NCI-H748 treated with DMSO at 0.1 percent for 48 hours (cell line): Measurements from ENCODE around the gene FADS2.

Experiments
- DNase-seq: peaks from one replicate; lab custom pipeline; 2025; lab: John Stamatoyannopoulos, UW

FADS2 gene

DNA sequence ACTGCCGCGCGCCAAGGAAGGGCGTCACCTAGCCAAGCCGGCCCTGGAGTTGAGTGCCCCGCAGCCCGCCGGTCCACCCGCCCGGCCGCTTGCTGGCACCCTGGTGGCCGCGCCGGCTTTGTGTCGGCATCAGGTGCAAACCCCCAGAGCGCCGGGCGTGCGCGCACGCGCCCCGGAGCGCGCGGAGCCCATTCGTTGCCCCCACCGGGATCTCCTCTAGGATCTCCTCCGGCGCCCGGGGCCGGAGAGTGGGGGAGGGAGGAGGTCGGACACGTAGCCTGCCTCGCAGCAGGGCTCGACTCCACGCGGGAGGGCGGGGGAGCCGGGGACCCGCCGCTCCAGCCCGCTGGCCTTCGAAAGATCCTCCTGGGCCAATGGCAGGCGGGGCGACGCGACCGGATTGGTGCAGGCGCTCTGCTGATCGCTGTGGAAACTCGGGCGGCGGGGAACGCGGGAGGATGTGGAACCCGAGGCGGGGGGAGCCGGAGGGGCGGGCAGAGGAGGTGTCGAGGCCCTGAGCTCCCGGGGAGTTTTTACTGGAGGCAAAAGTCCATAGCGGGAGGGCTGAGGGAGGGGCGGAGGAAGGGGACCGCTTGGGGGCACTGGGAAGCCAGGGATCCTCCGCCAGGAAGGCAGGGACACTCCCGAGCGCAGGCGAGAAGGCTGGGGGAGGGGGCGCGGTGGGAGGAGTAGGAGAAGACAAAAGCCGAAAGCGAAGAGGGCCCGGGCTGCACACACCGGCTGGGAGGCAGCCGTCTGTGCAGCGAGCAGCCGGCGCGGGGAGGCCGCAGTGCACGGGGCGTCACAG lies at the start of gene FADS2:
FADS2 (plus strand) TSS at position 730 of the 808 bp plus-strand sequence. CDS start 91 bp downstream, outside the sequence.
- DNase-seq, result peak; percentile 88

DNA sequence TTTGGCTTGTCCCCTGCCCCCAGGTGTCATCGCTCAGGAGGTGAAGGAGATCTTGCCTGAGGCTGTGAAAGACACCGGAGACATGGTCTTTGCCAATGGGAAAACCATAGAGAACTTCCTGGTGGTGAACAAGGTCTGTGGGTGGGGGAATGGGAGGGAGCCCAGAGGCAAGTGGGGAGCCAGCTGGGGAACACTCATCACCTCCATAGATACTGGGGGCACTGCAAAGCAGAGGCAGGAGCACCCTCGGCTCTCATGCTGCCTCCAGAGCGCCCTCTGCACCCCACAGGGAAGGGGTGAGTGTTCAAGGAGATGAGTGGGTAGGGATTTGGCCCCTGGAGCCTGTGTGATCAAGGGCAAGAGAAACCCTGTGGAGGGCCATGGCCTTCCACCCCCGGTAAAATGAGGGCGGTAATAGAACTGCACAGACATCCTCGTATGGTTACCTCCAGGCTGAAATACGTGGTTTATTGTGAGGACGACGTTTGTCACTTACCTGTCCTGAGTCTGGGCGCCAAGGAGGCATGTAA lies 49.7 kb upstream of the FADS2 start:
- no peak for DNase-seq

DNA sequence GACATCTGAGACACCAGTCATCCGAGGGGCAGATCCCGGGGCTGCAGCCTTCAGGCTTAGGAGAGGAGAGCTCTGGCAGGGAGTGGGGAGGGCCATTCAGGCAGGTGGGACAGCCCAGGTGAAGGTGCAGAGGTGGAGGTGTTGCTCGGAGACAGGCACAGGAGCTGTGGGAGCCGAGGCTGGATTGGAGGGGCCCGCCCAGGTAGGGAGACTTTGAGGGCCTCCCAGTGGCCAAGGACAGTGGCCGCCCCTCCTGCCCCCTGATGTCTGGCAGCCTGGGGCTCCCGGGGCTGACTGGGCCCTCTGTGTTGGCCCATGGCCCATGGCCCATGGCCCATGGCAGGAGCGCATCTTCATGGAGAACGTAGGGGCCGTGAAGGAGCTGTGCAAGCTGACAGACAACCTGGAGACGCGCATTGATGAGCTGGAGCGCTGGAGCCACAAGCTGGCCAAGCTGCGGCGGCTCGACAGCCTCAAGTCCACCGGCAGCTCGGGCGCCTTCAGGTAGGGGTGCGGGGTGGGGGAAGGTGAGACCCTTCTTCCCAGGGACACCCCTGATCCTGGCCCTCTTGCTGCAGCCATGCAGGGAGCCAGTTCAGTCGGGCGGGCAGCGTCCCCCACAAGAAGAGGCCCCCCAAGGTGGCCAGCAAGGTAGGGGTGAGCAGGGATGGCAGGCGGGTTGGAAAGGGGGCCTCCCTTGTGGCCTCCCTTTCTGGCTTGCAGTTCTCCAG lies 49.0 kb upstream of the FADS2 start:
- no peak for DNase-seq

DNA sequence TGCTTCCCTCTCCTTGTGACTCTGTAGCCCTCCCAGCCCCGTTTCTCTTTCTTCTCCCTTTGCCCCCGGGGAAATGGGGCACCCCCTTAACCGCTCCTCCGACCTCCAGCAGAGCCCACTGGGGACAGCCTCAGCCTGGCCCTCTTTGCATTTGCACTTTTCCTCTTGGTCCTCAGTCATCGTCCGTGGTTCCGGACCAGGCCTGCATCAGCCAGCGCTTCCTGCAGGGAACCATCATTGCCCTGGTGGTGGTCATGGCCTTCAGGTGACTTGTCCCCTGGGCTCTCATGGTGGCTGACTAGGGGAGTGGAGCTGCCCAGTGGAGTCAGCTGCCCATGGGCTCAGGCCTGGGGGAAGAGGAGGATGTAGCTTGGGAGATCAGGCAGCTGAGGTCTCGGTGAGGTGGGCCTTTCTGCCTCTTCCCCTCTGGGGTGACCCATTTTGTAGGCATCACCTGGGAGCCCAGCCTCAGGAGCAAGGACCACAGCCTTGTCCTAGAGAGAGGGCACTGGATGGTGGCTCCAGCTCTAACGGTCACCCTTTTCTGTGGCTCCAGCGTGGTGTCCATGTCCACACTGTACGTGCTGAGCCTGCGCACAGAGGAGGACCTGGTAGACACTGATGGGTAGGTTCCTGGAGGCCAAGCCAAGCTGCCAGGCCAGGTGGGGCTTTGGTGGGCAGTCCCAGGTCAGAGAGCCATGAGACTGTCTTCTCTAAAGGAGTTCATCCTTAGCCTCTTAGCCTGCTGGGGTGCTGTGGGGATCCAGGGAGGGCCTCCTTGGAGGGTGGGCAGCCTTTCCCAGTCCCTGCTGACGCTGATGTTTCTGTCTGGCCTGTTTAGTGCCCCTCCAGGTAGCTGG lies 48.2 kb upstream of the FADS2 start:
- no peak for DNase-seq

DNA sequence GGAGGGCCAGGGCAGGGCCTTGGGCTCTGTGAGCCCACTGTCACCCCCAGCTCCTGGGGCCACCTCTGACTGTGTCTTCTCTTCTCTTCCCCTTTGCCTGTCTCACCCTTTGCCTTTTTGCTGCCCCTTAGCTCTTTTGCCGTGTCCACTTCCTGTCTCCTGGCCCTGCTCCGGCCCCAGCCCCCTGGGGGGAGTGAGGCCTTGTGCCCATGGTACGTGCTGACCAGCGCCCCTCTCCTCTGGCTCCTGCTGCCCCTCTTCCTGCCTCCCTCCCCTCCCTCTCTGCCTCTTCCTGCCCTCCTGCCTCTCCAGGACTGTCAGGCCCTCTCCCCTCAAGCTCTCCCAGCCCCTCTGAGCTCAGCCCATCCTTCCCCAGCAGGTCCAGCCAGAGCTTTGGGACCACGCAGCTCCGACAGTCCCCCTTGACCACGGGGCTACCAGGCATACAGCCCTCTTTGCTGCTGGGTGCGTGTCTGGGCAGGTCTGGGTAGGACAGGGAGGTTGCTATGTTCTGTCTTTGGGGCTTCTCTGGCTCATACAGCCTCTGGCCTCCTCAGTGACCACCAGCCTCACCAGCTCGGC lies 47.4 kb upstream of the FADS2 start:
- DNase-seq, result no peak

DNA sequence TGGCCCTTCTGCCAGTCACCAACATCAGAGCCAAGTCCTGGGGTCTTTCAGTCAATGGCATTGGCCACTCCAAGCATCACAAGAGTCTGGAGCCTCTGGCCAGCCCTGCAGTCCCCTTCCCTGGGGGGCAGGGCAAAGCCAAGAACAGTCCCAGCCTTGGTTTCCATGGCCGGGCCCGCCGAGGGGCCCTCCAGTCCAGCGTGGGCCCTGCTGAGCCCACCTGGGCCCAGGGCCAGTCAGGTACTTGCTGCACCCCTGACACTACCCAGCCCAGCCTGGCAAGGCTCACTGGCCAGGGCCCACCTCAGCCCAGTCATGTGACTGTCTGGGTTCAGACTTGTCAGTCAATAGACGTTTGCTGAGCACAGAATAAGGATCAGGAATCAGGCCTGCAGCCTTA lies 46.5 kb upstream of the FADS2 start:
- no peak for DNase-seq

DNA sequence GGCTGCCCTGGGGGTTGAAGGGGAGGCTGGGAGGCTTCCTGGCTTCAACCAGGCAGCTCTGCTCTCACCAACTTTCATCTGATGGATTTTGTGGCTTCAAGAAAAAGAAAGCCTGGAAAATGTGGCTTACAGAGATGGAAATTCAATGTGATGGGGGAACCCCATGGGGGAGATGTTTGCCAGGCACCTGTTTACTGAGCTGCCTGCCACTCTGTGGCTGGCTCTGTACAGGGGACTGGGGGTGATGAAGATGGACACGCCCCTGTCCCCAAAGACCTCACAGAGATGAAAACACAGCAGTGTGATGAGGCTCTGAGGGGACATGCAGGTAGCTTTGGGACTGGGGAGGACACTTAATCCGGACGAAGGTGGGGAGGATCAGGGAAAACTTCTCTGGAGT lies 45.8 kb upstream of the FADS2 start:
- no peak for DNase-seq

DNA sequence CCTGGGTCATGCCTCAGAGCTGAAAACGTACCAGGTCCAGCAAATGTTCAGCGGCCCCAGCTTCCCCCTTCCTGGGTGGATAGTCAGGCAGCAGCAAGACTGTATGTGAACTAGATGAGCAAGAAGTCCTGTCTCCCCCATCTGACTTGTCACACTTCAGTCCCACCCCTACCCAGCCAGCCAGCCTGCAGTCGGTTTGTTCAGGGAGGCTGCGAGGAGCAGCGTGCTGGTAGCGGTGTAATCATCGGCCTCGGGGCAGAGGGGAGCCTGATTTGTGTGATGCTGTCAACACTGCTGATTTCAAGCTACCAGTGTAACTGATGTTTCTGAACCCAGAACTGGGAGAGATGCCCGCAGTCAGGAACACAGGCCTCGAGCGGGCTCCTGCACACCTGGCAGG lies 45.3 kb upstream of the FADS2 start:
- DNase-seq, result no peak

DNA sequence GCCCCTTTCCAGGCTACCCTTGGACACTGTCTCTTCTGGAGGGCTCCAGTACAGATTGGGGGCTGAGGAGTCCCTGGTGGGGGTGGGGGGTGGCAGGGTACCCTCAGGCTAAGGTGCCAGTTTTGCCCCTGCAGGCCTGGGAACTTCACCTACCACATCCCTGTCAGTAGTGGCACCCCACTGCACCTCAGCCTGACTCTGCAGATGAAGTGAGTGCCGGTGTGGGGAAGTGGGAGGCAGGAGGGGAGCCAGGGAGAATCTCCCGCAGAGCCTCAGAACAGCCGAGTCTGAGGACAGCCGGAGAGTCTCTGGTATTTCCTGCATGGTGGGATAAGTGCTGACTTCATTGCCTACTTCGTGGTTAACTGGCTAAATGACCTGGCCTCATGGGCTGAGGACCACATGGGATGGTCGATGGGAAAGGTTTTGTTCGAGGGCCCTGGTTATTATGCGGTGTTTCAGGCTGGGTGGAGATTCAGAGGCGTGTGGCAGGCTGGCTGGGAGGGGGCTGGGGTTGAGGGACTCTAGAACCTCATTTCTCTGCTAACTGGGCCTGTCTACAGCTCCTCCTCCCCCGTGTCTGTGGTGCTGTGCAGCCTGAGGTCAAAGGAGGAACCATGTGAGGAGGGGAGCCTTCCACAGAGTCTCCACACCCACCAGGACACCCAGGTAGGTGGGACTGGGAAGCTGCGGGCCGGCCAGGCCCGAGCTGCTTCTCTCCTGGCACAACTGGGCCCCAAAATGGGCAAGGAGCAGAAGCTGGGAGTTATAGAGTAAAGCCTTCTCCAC lies 44.2 kb upstream of the FADS2 start:
- DNase-seq, result no peak

DNA sequence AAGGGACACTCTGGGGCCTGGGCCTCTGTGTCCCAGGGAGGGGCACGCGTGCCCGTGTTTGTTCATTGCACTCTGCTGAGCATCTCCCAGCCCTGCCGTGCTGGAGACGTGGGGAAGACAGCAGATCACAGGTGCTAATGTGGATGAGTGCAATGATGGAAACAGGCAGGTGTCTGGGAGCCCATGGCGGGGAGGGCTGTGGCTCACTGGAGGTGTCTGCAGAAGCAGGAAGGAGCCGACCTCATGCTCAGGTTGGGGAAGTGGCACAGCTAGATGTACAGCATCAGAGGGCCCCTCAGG lies 43.6 kb upstream of the FADS2 start:
- DNase-seq, result no peak

DNA sequence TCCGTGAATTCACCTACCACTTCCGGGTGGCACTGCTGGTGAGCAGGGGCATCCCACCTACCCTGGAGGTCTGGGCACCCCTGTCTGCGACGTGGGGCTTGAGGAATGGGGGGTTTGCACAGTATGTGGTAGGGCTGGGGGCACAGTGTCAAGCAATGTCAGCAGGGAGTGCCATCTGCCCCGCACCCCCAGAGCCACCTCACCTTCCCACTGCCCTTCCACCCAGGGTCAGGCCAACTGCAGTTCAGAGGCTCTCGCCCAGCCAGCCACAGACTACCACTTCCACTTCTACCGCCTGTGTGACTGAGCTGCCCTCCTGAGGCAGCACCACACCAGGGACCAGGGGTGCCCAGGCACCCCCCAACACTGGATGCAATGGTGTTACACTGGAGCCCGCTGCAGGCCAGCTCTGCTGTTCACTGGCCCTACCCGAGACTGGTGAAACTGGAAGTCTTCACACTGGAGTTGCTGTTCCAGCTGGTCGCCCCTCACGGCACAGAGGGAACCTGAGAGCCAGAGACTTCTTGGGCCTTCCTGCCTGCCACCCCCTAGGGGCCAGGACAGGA lies 42.2 kb upstream of the FADS2 start:
- no peak for DNase-seq

DNA sequence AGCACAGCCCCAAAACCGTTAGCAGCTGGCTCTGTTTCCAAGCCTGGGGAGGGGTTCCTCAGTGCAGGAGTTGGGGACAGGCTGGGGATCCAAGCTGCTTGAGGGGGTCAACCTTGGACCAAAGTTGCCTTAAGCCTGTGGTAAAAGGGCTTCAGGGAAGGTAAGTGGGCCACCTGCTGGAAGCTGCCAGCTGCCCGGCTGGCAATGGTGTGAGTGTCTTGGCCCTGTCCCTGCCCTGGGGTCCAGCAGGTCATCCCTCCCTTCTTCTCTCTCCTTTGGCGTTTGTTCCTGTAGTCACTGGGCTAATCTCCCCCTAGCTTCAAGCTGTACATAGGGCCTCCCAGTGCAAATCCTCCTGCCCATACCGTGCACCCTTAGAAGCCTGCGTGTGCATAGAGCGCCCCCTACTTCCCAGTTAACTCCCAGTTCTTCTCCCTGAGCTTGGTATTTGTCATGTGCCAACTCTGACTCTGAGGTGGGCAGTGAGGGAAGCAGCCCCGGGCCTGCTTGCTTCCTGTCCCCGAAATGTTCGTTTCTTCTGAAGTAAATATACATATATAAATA lies 40.1 kb upstream of the FADS2 start:
- no peak for DNase-seq

DNA sequence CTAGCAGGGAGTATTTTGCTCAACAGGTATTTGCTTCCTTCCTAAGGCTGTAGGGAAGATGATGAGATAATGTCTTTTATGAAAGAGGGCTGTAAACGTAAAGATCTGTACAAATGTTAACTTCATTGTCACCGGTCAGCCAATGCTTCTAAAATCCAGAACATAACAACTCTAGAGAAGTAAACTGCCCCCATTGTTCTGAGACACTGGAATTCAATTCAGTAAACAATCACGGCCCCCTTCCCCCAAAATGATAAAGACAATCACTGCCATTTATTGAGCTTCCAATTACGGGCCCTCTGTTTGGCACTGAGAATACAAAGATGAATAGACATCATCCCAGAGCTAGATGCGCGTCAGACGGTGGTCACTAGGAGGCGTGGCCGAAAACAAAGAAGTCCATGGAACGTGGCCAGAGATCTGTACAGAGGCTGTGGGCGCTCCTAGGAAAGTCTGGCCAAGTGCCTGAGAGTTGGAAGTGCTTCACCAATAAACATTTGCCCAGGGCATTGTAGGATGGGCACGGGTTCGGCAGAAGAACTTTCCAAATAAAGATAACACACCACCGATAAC lies 36.3 kb upstream of the FADS2 start:
- DNase-seq, result peak; percentile 77

DNA sequence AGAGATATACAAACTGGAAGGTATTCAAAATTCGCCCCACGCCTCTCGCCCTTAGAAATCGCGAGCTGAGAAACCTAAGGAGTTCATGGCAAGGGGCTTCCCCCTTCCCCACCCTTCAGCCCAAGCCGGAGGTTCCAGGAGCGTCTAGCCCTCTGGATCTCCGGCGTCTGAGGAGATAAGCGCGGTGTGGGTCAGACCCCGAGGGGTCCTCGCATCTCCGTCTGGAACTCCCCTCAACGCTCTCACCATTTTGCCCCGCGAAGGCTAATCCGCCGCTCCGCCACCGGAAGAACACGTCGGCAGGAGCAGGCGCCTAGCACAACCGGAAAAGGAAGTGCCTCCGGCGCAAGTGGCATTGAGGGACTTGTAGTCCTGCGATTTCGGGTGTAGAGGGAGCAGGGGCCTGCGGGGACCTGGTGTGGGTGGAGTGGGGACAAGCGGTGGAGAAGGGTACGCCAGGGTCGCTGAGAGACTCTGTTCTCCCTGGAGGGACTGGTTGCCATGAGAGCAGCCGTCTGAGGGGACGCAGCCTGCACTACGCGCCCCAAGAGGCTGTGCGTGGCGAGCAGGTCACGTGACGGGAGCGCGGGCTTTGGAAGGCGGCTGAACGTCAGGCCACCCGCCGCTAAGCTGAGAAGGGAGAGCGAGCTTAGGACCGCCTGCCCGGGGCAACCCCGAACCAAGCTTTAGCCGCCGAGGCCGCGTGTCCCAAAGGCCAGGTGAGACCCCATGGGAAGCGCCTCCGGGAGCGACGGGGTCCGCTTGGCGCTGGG lies 35.6 kb upstream of the FADS2 start, which contains the start of the genes FEN1 and TMEM258:
FEN1 (plus strand) TSS at position 602 of the 773 bp plus-strand sequence. CDS start 2,451 bp downstream, outside the sequence.
TMEM258 (minus strand) TSS at position 290 of the 773 bp plus-strand sequence; CDS start at position 249, 41 bp downstream.
- peak; percentile 80 for DNase-seq

DNA sequence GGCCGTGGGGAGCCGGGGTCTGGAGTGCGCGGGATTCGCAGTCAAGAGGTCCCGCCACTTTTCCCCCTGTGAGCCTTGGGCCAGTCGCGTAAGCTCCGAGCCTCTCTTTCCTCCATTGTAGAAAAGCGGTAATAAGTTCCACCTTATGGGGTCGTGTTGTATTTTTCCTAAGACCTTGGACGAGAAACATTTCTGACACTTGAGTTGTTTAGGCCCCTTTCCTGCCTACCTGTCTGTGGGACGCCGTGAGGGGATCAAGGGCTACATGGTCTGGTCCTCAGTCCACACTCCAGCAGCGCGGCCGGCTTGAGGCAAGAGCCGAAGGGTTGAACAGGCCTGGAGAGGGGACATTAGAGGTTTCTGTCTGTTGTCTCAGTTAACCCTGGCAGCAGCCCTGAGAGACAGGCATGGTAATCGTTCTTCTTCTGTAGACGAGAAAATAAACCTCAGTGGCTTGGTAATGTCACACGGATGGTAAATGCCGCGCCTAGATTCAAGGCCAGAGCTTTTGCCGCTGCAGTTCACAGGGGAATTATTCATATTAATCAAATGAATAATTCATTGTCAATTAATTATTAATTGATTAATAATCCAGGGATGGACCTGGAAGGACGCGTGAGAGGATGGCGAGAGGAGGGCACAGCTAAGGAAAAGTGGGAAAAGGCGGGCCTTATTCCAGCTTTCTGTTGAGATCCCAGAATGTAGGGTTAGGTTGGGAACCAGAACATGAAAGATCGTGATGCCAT lies 34.8 kb upstream of the FADS2 start:
- DNase-seq, result no peak

DNA sequence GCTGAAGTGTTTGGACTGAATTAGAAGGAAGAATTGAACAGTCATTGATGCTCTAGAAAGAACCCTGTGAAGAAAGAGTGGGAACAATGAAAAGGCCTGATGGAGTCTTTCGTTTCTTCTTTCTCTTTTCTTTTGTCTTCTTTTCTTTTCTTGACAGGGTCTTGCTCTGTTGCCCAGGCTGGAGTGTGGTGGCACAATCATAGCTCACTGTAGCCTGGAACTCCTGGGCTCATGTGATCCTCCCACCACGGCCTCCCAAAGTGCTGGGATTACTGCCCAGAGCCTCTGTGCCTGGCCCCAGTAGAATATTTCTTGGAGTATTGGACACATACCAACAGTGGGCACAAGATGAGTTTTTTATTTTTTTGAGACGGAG lies 34.3 kb upstream of the FADS2 start:
- no peak for DNase-seq

DNA sequence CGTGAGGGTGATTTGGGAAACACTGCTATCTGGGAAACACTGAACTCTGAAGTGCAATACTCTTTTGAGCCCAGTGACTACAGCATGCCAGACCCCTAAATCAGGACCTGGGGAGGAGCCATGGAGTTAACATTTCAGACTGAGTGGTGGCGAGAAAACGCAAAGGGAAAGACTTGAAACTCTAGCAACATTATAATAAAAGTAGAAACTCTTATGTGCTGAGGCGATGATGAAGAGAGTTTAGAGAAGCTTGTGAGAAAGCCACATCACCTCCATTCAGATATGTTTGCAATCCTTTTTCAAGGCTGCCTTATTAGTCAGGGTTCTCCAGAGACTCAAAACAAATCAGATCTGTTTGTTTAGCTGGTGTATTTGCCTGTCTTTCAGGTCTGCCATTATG lies 33.5 kb upstream of the FADS2 start:
- DNase-seq, result no peak

DNA sequence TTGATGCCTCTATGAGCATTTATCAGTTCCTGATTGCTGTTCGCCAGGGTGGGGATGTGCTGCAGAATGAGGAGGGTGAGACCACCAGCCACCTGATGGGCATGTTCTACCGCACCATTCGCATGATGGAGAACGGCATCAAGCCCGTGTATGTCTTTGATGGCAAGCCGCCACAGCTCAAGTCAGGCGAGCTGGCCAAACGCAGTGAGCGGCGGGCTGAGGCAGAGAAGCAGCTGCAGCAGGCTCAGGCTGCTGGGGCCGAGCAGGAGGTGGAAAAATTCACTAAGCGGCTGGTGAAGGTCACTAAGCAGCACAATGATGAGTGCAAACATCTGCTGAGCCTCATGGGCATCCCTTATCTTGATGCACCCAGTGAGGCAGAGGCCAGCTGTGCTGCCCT lies 32.6 kb upstream of the FADS2 start:
- DNase-seq, result no peak
